ENCODE measurements around the gene ATP11A. TPM values are rescaled to one million over a fixed set of nuclear protein-coding genes. Genes with fewer than 3 reads are reported as not detected.
A peak's percentile ranks its signal among the peaks of the same experiment; 100 is the strongest.

ATP11A gene
- total RNA-seq, 2 donors from 2014 or later = 10.9 to 89.3 TPM

GRCh38 chr13:112759053-112759452, 69.2 kb downstream of the ATP11A start:
- Histone ChIP-seq H3K4me3 (no peak overlapping the region), H3K27me3 (replicated peaks; ENCODE audit: insufficient read depth) (no peaks in the 10 kb centered on the region), H3K36me3 (no peaks in the 10 kb centered on the region), H3K9me3 (no peaks in the 10 kb centered on the region), H3K4me1 (replicated peaks) (no peaks in the 10 kb centered on the region), H3K27ac (no peak overlapping the region)
- TF ChIP-seq CTCF (IDR thresholded peaks at IDR 0.05) (no peak), POLR2AphosphoS5 (IDR thresholded peaks at IDR 0.05) (no peak), POLR2A (IDR thresholded peaks at IDR 0.05) (no peak)
- WGBS = 99% methylated on average over 9 of the region's 9 CpGs
- intact Hi-C loops (cut with DNase I) = no loop called here
- DNase-seq (ENCODE audit: low spot score) = no peak

- Histone ChIP-seq H3K27me3 (replicated peaks; ENCODE audit: insufficient read depth) (no peaks in the 10 kb centered on the region), H3K4me3 (no peak overlapping the region), H3K4me1 (replicated peaks) (no peaks in the 10 kb centered on the region), H3K27ac (no peak overlapping the region), H3K36me3 (no peaks in the 10 kb centered on the region), H3K9me3 (no peaks in the 10 kb centered on the region)
- WGBS = 79% methylated on average over 11 of the region's 11 CpGs
- DNase-seq (ENCODE audit: low spot score) = no peak
- intact Hi-C loops (cut with DNase I) = no loop called here
- TF ChIP-seq POLR2A (IDR thresholded peaks at IDR 0.05) (no peak), POLR2AphosphoS5 (IDR thresholded peaks at IDR 0.05) (no peak), CTCF (IDR thresholded peaks at IDR 0.05) (no peak)
Measured at GRCh38 chr13:112759827-112760226, 70.0 kb downstream of the ATP11A start.

GRCh38 chr13:112760435-112760834, 70.6 kb downstream of the ATP11A start:
- Histone ChIP-seq H3K27me3 (replicated peaks; ENCODE audit: insufficient read depth) (no peaks in the 10 kb centered on the region), H3K9me3 (no peaks in the 10 kb centered on the region), H3K36me3 (no peaks in the 10 kb centered on the region), H3K4me1 (replicated peaks) (no peaks in the 10 kb centered on the region), H3K4me3 (peak overlapping the region in 1 of 2 donors; percentile 22), H3K27ac (no peak overlapping the region)
- DNase-seq (ENCODE audit: low spot score) = no peak
- WGBS = 26% methylated on average over 3 of the region's 3 CpGs
- intact Hi-C loops (cut with DNase I) = no loop called here
- TF ChIP-seq POLR2AphosphoS5 (IDR thresholded peaks at IDR 0.05) (no peak), CTCF (IDR thresholded peaks at IDR 0.05) (no peak), POLR2A (IDR thresholded peaks at IDR 0.05) (no peak)

GRCh38 chr13:112760931-112761330, 71.1 kb downstream of the ATP11A start:
- WGBS = 25% methylated on average over 15 of the region's 15 CpGs
- Histone ChIP-seq H3K4me3 (peak overlapping the region; percentile 22 to 24), H3K27ac (peak overlapping the region in 1 of 2 donors; percentile 44), H3K9me3 (no peaks in the 10 kb centered on the region), H3K36me3 (no peaks in the 10 kb centered on the region), H3K4me1 (replicated peaks) (no peaks in the 10 kb centered on the region), H3K27me3 (replicated peaks; ENCODE audit: insufficient read depth) (no peaks in the 10 kb centered on the region)
- DNase-seq (ENCODE audit: low spot score) = no peak
- TF ChIP-seq CTCF (IDR thresholded peaks at IDR 0.05) (no peak), POLR2AphosphoS5 (IDR thresholded peaks at IDR 0.05) (peak; percentile 1)
- intact Hi-C loops (cut with DNase I) = no loop called here
